Spleen (tissue), 11 donors: ENCODE results near the gene MYH2. TPM values are rescaled to one million over a fixed set of nuclear protein-coding genes. Genes with fewer than 3 reads are reported as not detected.
"Not testable (repeated sequence)": the region's sequence is repeated elsewhere in the genome, so short reads cannot be mapped to it uniquely, and the experiment has no call there.

Experiments used
- DNase-seq: peaks from one replicate; pipeline ENCODE4 v3.0.0-alpha.2; 2020
- H3K27ac ChIP-seq, 8 donors: fragments of 200-600 bp; sonication (generic) in 7 of 8; 1 replicate in 4 of 8; 2 replicates in 4 of 8; pipeline versions ENCODE4 v1.5.0 to v1.8.0; 2016 to 2021; ENCODE audit warnings: inconsistent platforms in 4 of 8, mild to moderate bottlenecking in 4 of 8, moderate library complexity in 1 of 8
- H3K27me3 ChIP-seq, 7 donors: fragments of 200-600 bp; sonication (generic) in 6 of 7; replicated peaks in 1 of 7; 1 replicate in 4 of 7; 2 replicates in 3 of 7; pipeline versions ENCODE4 v1.5.0 to v1.8.0; 2016 to 2021; ENCODE audit warnings: inconsistent platforms in 3 of 7, mild to moderate bottlenecking in 1 of 7
- H3K36me3 ChIP-seq, 6 donors: fragments of 200-600 bp; sonication (generic) in 5 of 6; 1 replicate in 4 of 6; 2 replicates in 2 of 6; pipeline versions ENCODE4 v1.5.0 to v1.8.0; 2016 to 2021; ENCODE audit warnings: inconsistent platforms in 2 of 6
- H3K4me1 ChIP-seq, 6 donors: fragments of 200-600 bp; sonication (generic) in 5 of 6; 1 replicate in 3 of 6; 2 replicates in 3 of 6; pipeline versions ENCODE4 v1.5.0 to v1.8.0; 2016 to 2021; ENCODE audit warnings: inconsistent platforms in 3 of 6
- H3K4me3 ChIP-seq, 8 donors: fragments of 200-600 bp; sonication (generic) in 7 of 8; 1 replicate in 4 of 8; 2 replicates in 4 of 8; pipeline versions ENCODE4 v1.5.0 to v1.8.0; 2016 to 2021; ENCODE audit warnings: inconsistent platforms in 4 of 8, mild to moderate bottlenecking in 4 of 8, moderate library complexity in 2 of 8
- H3K9me3 ChIP-seq, 8 donors: fragments of 200-600 bp; sonication (generic) in 7 of 8; 1 replicate in 4 of 8; 2 replicates in 4 of 8; pipeline versions ENCODE4 v1.5.0 to v1.8.0; 2016 to 2021; ENCODE audit warnings: inconsistent platforms in 4 of 8
- CTCF ChIP-seq, 11 experiments: fragments of 200-600 bp in 7 of 11; fragments of 450-650 bp in 4 of 11; sonication (generic) in 4 of 11; IDR thresholded peaks in 8 of 11; conservative IDR thresholded peaks in 3 of 11; 1 replicate in 7 of 11; 2 replicates in 4 of 11; pipeline versions ENCODE4 v1.4.0 to v1.8.0; 2016 to 2021; ENCODE audit warnings: antibody characterized with exemption in 11 of 11, inconsistent platforms in 4 of 11, mild to moderate bottlenecking in 1 of 11
- POLR2A ChIP-seq, 3 donors: fragments of 450-650 bp; IDR thresholded peaks; one replicate each; pipeline ENCODE4 v1.5.1; 2017; ENCODE audit warnings: antibody characterized with exemption in 3 of 3, mild to moderate bottlenecking in 1 of 3
- POLR2AphosphoS5 ChIP-seq, 3 donors: sonication (generic); formaldehyde crosslinking; IDR thresholded peaks; one replicate each; pipeline ENCODE4 v1.5.1; 2017; ENCODE audit warnings: antibody characterized with exemption in 3 of 3
- WGBS, 5 donors: extraction: QIAGEN DNeasy Blood & Tissue Kit in 3 of 5; methylation state at CpG; one replicate each; pipeline versions ENCODE4 v1.1.5 to v1.1.7; 2013 to 2018; 5-methylcytosine and 5-hydroxymethylcytosine counted together
- intact Hi-C: fragments of 100-400 bp; cut with DNase I; formaldehyde crosslinking; loops from one replicate; pipeline ENCODE4 v1.15.0; 2023; ENCODE audit warnings: low total_unique reads
- polyA plus RNA-seq, 3 donors: library from polyadenylated mRNA; stranded (reverse); fragments of 200-250 nt; gene quantifications; one replicate each; pipeline ENCODE4 v1.2.1, GENCODE V29; 2013
- total RNA-seq, 7 donors: library from RNA; depleted of rRNA in 3 of 7; stranded (reverse); fragments of >200 nt in 3 of 7; fragmentation: NEBNext Ultra II Directional in 4 of 7; extraction: Animal tissue kit (Norgen Biotek cat#: 25700) in 4 of 7; gene quantifications; one replicate each; pipeline versions ENCODE4 v1.1.0 to v1.2.1, GENCODE V29; 2016 to 2021
- donor health status: healthy with polysubstance abuse.
- donor health status: DM: no; HTN: no; CAD: no; lungs with moderate emphysema.
- donor health status: DM: no; HTN: no; CAD: no.
- donor health status: Bipolar disorder and iron deficiency.
- donor health status: healthy.
- donor health status: DM: no; HTN: no; CAD: no.
- donor health status: DM: yes; HTN: yes; CAD: no.

MYH2 gene
- total and polyA plus RNA-seq, 10 donors = 0.03 to 0.11 TPM; not detected in 8

GRCh38 chr17:10547351-10547750, 2.1 kb downstream of the MYH2 start:
- H3K4me1 ChIP-seq = no peaks in the 10 kb centered on the region
- peaks cover 0 to 6% (median 1%) of the 10 kb centered on the region in 8 donors for H3K9me3 ChIP-seq
- no peak overlapping the region for H3K4me3 ChIP-seq
- H3K27ac ChIP-seq = no peak overlapping the region
- WGBS, 5 donors = 71 to 87% (median 80%) methylated on average over 6 of the region's 6 CpGs
- DNase-seq = no peak
- intact Hi-C loops = no loop called here
- TF ChIP-seq CTCF (IDR thresholded peaks at IDR 0.05 in 8 of 11, conservative IDR thresholded peaks at IDR 0.05 in 3 of 11) = no peak
- no peak for TF ChIP-seq POLR2A (IDR thresholded peaks at IDR 0.05)
- no peak for TF ChIP-seq POLR2AphosphoS5 (IDR thresholded peaks at IDR 0.05)
- peaks cover 0 to 26% (median 0%) of the 10 kb centered on the region in 7 donors for H3K27me3 ChIP-seq
- no peaks in the 10 kb centered on the region for H3K36me3 ChIP-seq

GRCh38 chr17:10543486-10543885, 6.0 kb downstream of the MYH2 start:
- WGBS, 5 donors = 63 to 77% (median 68%) methylated on average over 5 of the region's 5 CpGs
- H3K27ac ChIP-seq, H3K4me3 ChIP-seq, H3K4me1 ChIP-seq, H3K27me3 ChIP-seq, intact Hi-C loops, DNase-seq, H3K36me3 ChIP-seq: not testable (repeated sequence)
- peaks cover 0 to 42% (median 30%) of the 10 kb centered on the region in 8 donors for H3K9me3 ChIP-seq

- H3K27ac ChIP-seq, H3K4me3 ChIP-seq, intact Hi-C loops, H3K4me1 ChIP-seq, DNase-seq, H3K36me3 ChIP-seq, H3K27me3 ChIP-seq: not testable (repeated sequence)
- peaks cover 0 to 42% (median 30%) of the 10 kb centered on the region in 8 donors for H3K9me3 ChIP-seq
- 91 to 97% (median 94%) methylated on average over 6 of the region's 6 CpGs for WGBS, 5 donors
These were observed 8.3 kb downstream of the MYH2 start for GRCh38 chr17:10541179-10541578.

GRCh38 chr17:10532026-10532425, 17.4 kb downstream of the MYH2 start:
- 61 to 92% (median 78%) methylated on average over 1 of the region's 1 CpG for WGBS, 5 donors
- intact Hi-C loops = no loop called here

GRCh38 chr17:10527419-10527818, 22.0 kb downstream of the MYH2 start:
- Histone ChIP-seq H3K27me3 (no peaks in the 10 kb centered on the region), H3K9me3 (peaks cover 0 to 12% (median 2%) of the 10 kb centered on the region in 8 donors), H3K4me1 (no peaks in the 10 kb centered on the region), H3K27ac (no peak overlapping the region), H3K4me3 (no peak overlapping the region), H3K36me3 (no peaks in the 10 kb centered on the region)
- intact Hi-C loops = no loop called here
- DNase-seq = no peak
- WGBS, 5 donors = 80 to 89% (median 86%) methylated on average over 6 of the region's 6 CpGs
- TF ChIP-seq POLR2A (IDR thresholded peaks at IDR 0.05) (no peak), POLR2AphosphoS5 (IDR thresholded peaks at IDR 0.05) (no peak), CTCF (IDR thresholded peaks at IDR 0.05 in 8 of 11, conservative IDR thresholded peaks at IDR 0.05 in 3 of 11) (no peak)

More at GRCh38 chr17:10532026-10532425, 17.4 kb downstream of the MYH2 start:
- H3K27me3 ChIP-seq = no peaks in the 10 kb centered on the region
- H3K4me1 ChIP-seq = no peaks in the 10 kb centered on the region
- DNase-seq = no peak
- no peak overlapping the region for H3K4me3 ChIP-seq
- TF ChIP-seq POLR2A (IDR thresholded peaks at IDR 0.05) (no peak), CTCF (IDR thresholded peaks at IDR 0.05 in 8 of 11, conservative IDR thresholded peaks at IDR 0.05 in 3 of 11) (no peak), POLR2AphosphoS5 (IDR thresholded peaks at IDR 0.05) (no peak)
- H3K36me3 ChIP-seq = no peaks in the 10 kb centered on the region
- no peak overlapping the region for H3K27ac ChIP-seq
- H3K9me3 ChIP-seq = no peaks in the 10 kb centered on the region
